HepG2 (cell line): Measurements from ENCODE around the gene TSPAN11. TPM values are rescaled to one million over a fixed set of nuclear protein-coding genes. Genes with fewer than 3 reads are reported as not detected.

Experiments used
- E2F1 ChIP-seq: sonication (generic); formaldehyde crosslinking; IDR thresholded peaks from 2 replicates; pipeline ENCODE4 v1.5.0; 2020; ENCODE audit warnings: missing genetic modification reagents
- MBNL3 ChIP-seq: fragments of 250-450 bp; sonication (Bioruptor Pico); conservative IDR thresholded peaks from 2 replicates; pipeline ENCODE4 v1.8.0; 2022; ENCODE audit warnings: mild to moderate bottlenecking, inconsistent platforms
- NFKBIZ ChIP-seq: IDR thresholded peaks from 2 replicates; pipeline ENCODE4 v1.6.1; 2018; ENCODE audit warnings: missing genetic modification reagents, missing compliant biosample characterization
- TCF7 ChIP-seq: sonication (generic); IDR thresholded peaks from 2 replicates; pipeline ENCODE4 v1.6.1; 2016; ENCODE audit warnings: antibody characterized with exemption, low read depth
- U2AF1 ChIP-seq: fragments of 200-400 bp; formaldehyde crosslinking; optimal IDR thresholded peaks from 2 replicates; pipeline ENCODE3; 2017; ENCODE audit warnings: mild to moderate bottlenecking, low read depth, low read length
- ZNF567 ChIP-seq: sonication (generic); formaldehyde crosslinking; IDR thresholded peaks from 2 replicates; pipeline ENCODE4 v1.8.1; 2023; ENCODE audit warnings: mild to moderate bottlenecking, missing genetic modification reagents, borderline replicate concordance
- ZNF644 ChIP-seq: IDR thresholded peaks from 2 replicates; pipeline ENCODE4 v1.6.1; 2016; ENCODE audit warnings: low read depth
- polyA plus RNA-seq, 8 experiments: library from polyadenylated mRNA; depleted of rRNA in 3 of 8; stranded (reverse) in 7 of 8; unstranded in 1 of 8; fragments of >200 nt; fragmentation: Illumina TruSeq in 4 of 8; extraction: Trizol in 4 of 8; gene quantifications; 2 replicates each; pipeline versions ENCODE4 v1.2.1 to v1.2.3, GENCODE V29; 2011 to 2016; ENCODE audit warnings: low read depth in 4 of 8, missing spikeins in 1 of 8, mixed read lengths in 1 of 8; ENCODE audit not compliant: insufficient read depth in 1 of 8
- total RNA-seq, 5 experiments: library from RNA; depleted of rRNA; stranded (reverse); fragments of >200 nt; fragmentation: Illumina TruSeq; extraction: Trizol; gene quantifications; 2 replicates each; pipeline ENCODE4 v1.2.3, GENCODE V29; 2016; ENCODE audit warnings: low read depth in 1 of 5
- TF ChIP-seq, protein P1 (sequence below): sonication (generic); formaldehyde crosslinking; IDR thresholded peaks from 2 replicates; pipeline ENCODE4 v1.4.0; 2020; ENCODE audit warnings: mild to moderate bottlenecking, missing genetic modification reagents
- TF ChIP-seq, protein P2 (sequence below): sonication (generic); formaldehyde crosslinking; IDR thresholded peaks from 2 replicates; pipeline ENCODE4 v1.4.0; 2020; ENCODE audit warnings: missing genetic modification reagents, low read depth, mild to moderate bottlenecking, borderline replicate concordance
- TF ChIP-seq, protein P3 (sequence below): conservative IDR thresholded peaks from 2 replicates; pipeline ENCODE4 v1.6.1; 2018; ENCODE audit warnings: missing genetic modification reagents

The TSPAN11 gene
- total and polyA plus RNA-seq, 2 of the 13 experiments (the other 11 are each of a cell fraction or from before 2014, with no cell fraction given), result 0.01 to 0.07 TPM

DNA sequence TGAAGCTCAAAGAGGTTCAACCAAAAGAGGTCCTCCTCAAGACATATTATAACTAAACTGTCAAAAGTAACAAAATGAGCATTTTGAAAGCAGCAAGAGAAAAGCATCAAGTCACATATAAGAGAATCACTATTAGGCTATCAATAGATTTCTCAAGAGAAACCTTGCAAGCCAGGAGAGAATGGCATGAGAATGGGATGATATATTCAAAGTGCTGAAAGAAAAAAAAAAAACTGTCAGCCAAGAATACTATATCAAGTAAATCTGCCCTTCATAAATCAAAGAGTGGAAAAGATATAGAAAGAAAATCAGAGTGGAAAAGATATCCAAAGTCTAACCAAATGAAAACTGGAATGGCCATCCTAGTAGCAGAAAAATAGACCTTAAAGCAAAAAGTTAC lies 39.3 kb upstream of the TSPAN11 start (continued):
- TF ChIP-seq, protein P1, sequence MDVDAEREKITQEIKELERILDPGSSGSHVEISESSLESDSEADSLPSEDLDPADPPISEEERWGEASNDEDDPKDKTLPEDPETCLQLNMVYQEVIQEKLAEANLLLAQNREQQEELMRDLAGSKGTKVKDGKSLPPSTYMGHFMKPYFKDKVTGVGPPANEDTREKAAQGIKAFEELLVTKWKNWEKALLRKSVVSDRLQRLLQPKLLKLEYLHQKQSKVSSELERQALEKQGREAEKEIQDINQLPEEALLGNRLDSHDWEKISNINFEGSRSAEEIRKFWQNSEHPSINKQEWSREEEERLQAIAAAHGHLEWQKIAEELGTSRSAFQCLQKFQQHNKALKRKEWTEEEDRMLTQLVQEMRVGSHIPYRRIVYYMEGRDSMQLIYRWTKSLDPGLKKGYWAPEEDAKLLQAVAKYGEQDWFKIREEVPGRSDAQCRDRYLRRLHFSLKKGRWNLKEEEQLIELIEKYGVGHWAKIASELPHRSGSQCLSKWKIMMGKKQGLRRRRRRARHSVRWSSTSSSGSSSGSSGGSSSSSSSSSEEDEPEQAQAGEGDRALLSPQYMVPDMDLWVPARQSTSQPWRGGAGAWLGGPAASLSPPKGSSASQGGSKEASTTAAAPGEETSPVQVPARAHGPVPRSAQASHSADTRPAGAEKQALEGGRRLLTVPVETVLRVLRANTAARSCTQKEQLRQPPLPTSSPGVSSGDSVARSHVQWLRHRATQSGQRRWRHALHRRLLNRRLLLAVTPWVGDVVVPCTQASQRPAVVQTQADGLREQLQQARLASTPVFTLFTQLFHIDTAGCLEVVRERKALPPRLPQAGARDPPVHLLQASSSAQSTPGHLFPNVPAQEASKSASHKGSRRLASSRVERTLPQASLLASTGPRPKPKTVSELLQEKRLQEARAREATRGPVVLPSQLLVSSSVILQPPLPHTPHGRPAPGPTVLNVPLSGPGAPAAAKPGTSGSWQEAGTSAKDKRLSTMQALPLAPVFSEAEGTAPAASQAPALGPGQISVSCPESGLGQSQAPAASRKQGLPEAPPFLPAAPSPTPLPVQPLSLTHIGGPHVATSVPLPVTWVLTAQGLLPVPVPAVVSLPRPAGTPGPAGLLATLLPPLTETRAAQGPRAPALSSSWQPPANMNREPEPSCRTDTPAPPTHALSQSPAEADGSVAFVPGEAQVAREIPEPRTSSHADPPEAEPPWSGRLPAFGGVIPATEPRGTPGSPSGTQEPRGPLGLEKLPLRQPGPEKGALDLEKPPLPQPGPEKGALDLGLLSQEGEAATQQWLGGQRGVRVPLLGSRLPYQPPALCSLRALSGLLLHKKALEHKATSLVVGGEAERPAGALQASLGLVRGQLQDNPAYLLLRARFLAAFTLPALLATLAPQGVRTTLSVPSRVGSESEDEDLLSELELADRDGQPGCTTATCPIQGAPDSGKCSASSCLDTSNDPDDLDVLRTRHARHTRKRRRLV (CRISPR knock-in tag), result no peak
- TF ChIP-seq MBNL3 (CRISPR knock-in tag) (no peak), ZNF644 (CRISPR knock-in tag) (no peak), U2AF1 (no peak), ZNF567 (CRISPR knock-in tag) (no peak), E2F1 (no peak), TCF7 (no peak), NFKBIZ (no peak)
- TF ChIP-seq, protein P2, sequence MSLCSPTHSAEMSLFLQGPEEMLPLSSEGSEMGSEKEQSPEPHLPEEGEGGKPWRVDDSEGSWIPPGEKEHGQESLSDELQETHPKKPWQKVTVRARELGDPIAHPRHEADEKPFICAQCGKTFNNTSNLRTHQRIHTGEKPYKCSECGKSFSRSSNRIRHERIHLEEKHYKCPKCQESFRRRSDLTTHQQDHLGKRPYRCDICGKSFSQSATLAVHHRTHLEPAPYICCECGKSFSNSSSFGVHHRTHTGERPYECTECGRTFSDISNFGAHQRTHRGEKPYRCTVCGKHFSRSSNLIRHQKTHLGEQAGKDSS (CRISPR knock-in tag), result no peak
- TF ChIP-seq, protein P3, sequence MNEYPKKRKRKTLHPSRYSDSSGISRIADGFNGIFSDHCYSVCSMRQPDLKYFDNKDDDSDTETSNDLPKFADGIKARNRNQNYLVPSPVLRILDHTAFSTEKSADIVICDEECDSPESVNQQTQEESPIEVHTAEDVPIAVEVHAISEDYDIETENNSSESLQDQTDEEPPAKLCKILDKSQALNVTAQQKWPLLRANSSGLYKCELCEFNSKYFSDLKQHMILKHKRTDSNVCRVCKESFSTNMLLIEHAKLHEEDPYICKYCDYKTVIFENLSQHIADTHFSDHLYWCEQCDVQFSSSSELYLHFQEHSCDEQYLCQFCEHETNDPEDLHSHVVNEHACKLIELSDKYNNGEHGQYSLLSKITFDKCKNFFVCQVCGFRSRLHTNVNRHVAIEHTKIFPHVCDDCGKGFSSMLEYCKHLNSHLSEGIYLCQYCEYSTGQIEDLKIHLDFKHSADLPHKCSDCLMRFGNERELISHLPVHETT, result no peak
